ENCODE results near the gene NHLH2. TPM values are rescaled to one million over a fixed set of nuclear protein-coding genes. Genes with fewer than 3 reads are reported as not detected.

NHLH2 gene
- total RNA-seq, 1 donor from 2014 or later: not detected

GRCh38 chr1:115805597-115805996, 35.3 kb downstream of the NHLH2 start:
- DNase-seq (ENCODE audit: low read depth, low spot score): no peak

DNA sequence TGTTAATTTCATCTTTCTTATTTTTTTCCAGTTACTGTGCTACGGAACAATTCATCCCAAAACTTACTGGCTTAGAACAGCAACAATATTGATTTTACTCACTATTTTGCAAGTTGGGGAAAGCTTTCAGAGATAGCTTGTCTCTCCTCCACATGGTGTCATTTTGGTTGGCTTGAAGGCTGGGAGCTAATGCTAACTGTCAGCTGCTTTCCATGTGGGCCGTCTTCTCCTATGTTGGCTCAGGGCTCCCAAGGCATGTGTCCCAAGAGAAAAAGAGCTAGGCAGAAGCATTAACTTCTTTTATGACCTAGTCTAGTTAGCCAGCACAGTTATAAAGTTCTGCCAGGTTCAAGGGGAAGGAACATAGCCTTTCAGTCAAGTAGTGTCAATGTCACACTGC, 38.5 kb downstream of the NHLH2 start:
- DNase-seq (ENCODE audit: low read depth, low spot score): no peak

GRCh38 chr1:115797486-115797885, 43.4 kb downstream of the NHLH2 start:
- DNase-seq (ENCODE audit: low read depth, low spot score): no peak

DNA sequence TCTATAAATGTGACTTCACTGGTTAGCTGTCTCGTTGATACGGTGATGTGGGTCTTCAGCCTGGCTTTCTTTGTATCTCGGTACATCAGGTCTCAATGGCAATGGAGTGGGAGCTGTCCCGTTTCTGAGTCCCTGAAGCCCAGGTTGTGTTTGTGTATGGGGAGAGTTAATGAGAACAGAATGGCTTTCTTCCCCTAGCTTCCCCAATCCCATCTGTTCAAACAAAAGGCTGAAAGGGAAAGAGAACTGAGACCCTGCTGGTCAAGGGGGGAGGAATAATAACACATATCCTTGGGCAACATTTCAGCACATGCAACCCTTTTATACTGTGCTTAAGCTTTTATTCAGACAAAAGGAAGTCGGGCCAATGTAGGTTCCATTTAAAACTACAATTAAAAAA, 44.0 kb downstream of the NHLH2 start:
- DNase-seq (ENCODE audit: low read depth, low spot score): no peak

DNA sequence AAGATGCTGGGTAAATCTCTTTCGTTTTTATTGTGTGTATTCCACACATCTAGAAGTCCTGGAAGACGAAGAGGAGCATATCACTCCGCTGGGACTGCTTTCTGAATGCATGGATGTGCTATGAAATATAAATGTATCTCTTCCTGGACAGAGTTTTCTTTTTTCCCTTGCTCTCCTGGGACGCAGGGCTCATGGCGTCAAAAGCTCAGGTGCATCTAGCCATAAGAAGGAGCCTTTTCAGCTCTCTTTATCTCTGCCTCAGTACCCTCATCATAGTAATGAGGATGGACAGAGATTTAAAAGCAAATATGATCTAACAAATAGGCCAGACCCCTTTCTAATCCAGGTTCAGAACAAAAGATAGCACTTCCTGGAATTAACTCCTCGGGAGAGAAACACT, 44.9 kb downstream of the NHLH2 start:
- DNase-seq (ENCODE audit: low read depth, low spot score): no peak

DNA sequence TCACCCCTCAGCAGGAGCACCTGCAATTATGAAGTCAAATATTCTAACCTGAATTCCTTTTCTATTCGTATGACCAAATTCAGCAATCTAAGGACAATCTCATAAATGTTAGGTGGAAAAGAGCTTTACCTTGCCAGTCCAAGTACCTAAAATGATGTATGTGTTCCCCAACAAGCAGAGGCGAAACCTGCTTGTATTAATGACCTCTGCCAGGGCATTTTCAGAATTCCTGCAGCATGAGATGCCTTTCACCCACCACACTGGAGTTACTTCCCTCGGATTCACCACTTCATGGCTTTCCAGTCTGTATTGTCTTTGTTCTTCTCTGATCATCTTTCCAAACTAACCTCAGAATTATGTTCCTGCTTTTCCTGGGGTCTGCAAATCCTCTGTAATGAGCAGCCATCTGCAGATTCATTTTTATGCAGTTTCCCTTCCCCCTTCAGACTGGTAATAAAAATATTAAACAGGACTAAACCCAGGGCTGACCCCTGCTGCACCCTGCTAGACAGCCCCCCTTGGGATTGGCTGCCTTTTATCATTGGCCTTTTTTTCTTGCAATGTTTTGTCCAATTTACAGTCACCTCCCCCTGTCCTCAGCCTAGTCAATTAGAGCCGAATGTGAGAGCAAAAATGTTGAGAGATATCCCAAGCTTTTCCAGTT, 45.8 kb downstream of the NHLH2 start:
- no peak for DNase-seq (ENCODE audit: low read depth, low spot score)

GRCh38 chr1:115793162-115793561, 47.8 kb downstream of the NHLH2 start:
- DNase-seq (ENCODE audit: low read depth, low spot score): no peak

- DNase-seq (ENCODE audit: low read depth, low spot score): no peak
Observed at GRCh38 chr1:115791816-115792215, 49.1 kb downstream of the NHLH2 start.

DNA sequence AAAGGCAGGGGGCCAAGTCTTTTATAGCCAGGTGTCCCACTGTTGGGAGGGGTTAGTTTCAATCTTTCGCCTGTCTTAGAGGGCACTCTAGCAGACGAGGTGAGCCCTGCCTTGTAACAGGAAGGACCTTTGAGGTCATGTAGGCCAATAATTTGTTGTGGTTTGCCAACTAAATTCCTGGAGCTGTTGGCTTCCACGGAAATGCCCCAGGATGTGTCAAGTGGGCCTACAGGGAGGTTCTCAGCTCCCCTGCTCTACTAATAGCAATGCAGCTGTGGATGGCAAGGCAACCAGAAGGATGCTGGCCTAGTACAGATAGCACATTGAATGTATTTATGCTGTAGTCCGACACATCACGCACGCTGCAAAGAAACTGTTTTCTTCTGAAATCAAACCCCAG, 50.1 kb downstream of the NHLH2 start:
- DNase-seq (ENCODE audit: low read depth, low spot score): no peak

DNA sequence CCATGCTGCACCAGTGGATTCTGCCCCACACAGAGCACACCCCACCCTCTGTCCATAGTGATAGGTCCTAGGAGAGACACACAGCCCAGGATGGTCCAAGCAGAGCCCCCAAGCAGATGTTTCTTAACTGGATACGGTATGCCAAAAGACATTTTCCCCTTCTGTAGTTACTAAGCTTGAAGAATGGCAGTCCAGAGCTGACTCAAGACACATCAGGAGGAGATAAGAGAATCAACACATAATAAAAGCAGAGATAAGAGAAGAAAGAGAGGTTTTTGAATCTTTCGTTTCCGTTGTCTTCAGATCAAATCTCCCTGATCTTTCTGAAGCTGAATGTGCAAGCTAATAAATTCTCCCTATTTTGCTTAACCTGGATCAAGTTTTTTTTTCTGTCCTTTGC, 50.6 kb downstream of the NHLH2 start:
- no peak for DNase-seq (ENCODE audit: low read depth, low spot score)

Other genes starting within 250 kb of the NHLH2 start
- 9.2 and 14.5 TPM in 2 replicates for gene VANGL1, start 199.2 kb downstream of the NHLH2 start, total RNA-seq
- not detected in 2 replicates for gene CASQ2, start 72.4 kb downstream of the NHLH2 start, total RNA-seq
- 0.04 TPM in 1 of 2 replicates, not detected in the other for gene SLC22A15, start 135.4 kb upstream of the NHLH2 start, total RNA-seq

Measured in pulmonary artery endothelial cell (primary cell).